Endothelial cell of hepatic sinusoid (primary cell): ENCODE measurements around the gene LRCH2.

Experiments
- in situ Hi-C: cut with HindIII; loops from 2 replicates; pipeline ENCODE4 v1.10.0; 2017; ENCODE audit warnings: low sequenced_read_pairs

Gene LRCH2

GRCh38 chrX:115067812-115068211, 166.1 kb downstream of the LRCH2 start:
- in situ Hi-C loops, result no loop called here

- in situ Hi-C loops, result no loop called here
These were observed 168.6 kb downstream of the LRCH2 start for GRCh38 chrX:115065304-115065703.
